Activated CD4-positive, alpha-beta T cell treated with anti-CD3 and anti-CD28 coated beads for 48 hours (primary cell): ENCODE measurements around the gene SLC22A12.
"Not testable (repeated sequence)": the region's sequence is repeated elsewhere in the genome, so short reads cannot be mapped to it uniquely, and the experiment has no call there.

Source experiments
- DNase-seq: peaks from one replicate; pipeline ENCODE4 v3.0.0-alpha.2; 2020

Gene SLC22A12

GRCh38 chr11:64590763-64591221 lies at the start of gene SLC22A12:
Gene SLC22A12 (plus strand): TSS chr11:64591220. CDS start chr11:64591557, 337 bp downstream.
- no peak for DNase-seq

DNA sequence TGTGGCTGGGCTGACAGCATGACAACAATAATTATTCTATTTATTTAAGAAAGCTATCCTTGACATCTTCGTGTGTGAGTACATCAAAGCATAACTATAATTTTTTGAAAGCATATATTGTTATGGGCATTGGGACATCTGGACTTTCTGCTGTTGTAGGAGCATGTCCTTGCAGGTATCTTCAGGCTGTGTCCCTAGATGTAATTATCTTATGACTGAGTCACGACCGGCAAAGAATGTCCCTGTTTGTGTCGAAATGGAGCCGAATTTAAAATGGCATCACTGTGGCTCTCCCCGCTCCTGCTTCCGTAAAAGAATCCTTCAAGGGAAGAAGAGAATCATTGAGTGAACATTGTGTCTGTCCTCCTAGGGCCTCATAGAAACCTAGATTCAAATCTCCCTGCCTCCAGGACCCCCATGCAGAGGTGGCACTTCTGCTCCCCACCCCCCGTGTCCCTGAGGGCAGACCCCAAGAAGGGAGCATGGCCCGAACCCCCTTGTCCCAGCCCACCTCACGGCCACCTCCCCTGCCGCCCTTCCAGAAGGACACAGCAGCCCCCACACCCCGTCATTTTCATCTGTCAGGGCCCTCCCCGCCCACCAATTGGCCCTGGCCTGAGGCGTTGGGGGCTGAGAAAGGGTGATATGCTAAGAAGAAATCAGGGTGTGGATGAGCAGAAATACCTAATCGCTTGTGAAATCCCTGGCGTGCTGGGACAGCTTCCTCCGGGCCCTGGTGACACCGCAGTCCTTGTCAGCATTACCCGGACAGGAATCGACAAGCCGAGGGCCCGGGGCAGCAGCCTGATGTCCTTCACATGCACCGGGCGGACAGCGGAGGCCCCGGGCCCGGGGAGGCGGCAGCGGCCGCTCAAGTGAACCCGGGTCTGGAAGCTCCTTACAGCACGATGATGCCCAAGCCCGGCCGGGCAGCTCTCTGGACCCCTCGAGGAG lies 48.6 kb upstream of the SLC22A12 start:
- no peak for DNase-seq

DNA sequence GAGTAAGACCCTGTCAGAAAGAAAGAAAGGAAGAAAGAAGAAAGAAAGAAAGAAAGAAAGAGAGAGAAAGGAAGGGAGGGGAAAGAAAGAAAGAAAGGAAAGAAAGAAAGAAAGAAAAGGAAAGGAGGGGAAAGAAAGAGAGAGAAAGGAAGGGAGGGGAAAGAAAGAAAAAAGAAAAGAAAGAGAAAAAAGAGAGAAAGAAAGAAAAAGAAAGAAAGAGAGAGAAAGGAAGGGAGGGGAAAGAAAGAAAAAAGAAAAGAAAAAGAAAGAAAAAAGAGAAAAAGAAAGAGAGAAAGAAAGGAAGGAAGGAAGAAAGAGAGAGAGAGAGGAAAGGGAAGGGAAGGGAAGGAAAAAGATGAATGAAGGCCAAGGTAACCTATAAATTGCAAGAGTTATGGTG lies 47.2 kb upstream of the SLC22A12 start:
- DNase-seq: no peak

DNA sequence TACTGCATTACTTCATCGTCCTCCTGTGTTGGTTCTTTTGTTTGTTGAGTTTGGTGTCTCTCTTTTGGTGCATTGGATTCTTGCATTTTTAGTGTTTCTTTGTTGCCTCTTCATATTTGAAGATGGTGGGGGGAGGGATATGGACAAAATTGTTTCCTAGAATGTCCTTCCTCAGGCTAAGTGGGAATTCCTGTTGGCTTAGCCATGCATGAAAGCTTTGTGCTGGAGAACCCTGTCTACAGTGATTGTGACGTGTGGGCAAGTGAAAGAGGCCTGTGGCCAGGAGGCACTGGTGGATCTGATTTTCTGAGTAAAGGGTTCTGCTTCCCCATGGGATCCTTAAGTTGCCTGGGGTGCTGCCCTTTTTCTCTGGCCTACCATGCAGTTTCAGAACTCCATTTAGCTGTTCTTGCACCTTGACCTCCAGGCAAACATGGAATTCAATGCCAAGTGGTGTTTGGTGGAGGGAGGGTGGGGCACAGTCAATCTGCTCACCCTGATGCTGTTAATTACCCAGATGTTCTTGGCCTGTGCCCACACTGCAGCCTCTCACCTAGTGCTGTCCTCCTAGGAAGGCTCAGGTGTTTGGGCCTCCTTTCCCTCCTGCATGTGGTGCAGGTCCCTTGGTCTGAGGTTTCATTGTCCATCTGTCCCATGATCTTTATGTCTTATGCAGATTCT lies 46.3 kb upstream of the SLC22A12 start:
- no peak for DNase-seq

GRCh38 chr11:64545619-64546018 lies 45.4 kb upstream of the SLC22A12 start:
- DNase-seq: no peak

- DNase-seq: no peak
These were observed 44.8 kb upstream of the SLC22A12 start for GRCh38 chr11:64546176-64546575.

DNA sequence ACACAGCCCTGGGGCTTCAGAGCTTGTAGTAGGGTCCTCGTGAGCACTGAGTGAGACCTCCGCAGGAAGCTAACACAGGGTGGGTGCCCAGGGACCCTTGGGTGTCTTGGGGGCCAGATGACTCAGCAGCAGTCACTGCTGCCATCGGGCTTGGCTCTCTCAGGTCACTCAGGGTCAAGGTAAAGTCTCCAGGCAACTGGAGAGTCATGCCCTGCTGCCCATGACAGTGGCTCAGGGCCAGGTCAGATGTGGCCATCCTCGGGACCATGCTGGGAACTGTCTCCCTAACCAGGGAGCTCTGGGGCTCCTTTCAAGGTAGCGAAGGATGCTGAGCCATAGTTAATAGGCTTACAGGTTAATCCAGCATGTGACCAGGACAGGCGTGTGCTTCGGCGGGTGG lies 44.4 kb upstream of the SLC22A12 start:
- no peak for DNase-seq

DNA sequence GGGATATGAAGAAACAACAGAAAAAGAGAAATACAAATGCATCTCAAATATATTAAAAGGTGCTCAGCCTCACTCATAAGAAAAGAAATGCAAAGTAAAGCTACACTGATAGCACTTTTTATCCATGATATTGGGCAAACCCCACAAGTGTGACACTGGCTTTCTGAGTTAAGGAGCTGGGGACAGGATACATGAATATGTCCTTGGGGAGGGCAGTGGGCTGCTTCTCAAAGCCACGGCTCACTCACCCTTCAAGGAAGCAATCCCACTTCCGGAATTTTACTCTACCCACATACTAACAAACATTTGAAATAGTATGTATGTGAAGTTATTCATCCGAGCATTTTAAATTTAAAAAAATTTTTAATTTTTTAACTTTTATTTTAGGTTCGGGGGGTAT lies 41.1 kb upstream of the SLC22A12 start:
- DNase-seq: no peak

DNA sequence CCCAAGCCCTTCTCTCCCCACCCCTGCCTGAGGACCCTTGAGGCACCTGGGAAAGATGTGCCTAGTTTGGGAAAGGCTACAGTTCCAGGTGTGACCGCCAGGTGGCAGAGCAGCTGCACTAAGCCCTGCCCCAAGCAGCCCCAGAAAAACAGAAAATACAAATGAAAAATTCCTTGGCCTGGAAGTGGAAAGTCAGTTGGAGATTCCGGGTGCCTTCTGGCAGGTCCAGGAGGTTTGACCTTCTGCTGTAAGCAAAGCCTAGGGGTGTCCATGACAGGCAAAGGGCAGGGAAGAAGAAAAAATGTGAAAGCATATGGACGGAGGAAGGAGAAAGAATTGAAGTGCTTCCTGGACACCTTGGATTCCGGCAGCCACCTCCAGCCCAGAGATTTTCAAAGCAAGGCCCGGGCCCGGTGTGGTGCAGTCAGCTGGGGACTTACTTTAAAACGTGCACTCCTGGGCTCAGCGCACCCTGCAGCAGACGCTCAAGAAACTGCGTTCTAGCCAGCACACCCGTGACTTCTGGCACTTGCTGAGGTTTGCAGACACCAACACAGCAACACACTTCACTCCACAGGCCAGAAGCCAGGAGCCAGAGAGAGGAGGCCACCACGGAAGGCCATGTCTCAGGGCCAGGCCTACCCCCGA lies 37.3 kb upstream of the SLC22A12 start:
- DNase-seq: peak; percentile 66

- no peak for DNase-seq
These were observed 34.8 kb upstream of the SLC22A12 start for GRCh38 chr11:64556044-64556720.

DNA sequence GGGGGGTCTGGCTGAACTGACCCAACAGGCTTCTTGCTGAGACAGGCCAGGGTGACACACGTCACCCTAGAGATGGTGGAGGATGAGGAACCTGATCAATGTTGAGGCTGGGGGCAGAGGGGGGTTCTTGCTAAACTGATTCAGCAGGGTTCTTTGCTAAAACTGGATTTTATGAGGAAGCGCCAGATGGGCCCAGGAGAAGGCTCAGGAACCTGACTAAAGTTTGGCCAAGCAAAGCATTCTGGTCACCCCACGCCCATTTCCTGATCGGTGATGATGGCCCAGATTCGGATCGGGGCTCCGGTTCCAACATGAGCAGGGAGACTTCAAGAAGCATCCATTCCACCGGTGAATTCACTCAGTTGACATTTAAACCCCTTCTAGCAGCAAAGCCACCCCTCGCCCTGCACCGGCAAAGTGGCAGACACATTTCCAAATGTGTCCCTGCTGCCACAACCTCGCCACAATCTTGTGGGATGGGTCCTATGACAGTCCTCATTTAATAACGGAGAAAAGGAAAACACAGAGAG lies 34.2 kb upstream of the SLC22A12 start:
- DNase-seq: no peak

DNA sequence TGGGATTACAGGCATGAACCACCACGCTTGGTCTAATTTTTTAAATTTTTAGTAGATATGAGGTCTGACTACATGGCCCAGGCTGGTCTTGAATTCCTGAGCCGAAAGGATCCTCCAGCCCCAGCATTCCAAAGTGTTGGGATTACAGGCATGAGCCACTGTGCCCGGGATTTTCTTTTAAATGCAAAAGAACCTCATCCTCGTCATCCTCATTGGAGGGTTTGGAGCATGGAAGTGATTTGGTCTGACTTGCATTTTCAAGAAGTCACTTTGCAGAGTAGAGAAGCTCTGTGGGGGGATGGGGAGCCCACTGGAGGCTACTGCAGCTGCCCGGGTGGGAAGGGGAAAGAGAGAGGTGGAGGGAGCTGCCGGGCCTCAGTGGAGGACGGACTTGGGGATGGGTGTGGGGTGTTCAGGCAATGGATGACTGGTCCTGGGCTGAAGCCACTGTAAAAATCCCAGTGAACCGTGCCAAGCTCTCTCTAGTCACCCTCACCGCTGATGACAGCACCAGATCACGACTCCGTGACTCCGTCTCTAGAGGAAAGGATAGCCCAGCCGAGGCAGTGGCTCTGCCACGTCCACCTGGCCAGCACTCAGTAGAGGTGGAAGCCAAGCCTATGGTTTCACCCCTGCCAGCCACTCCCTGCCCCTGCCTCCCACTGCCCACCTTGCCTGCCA lies 32.8 kb upstream of the SLC22A12 start:
- no peak for DNase-seq

DNA sequence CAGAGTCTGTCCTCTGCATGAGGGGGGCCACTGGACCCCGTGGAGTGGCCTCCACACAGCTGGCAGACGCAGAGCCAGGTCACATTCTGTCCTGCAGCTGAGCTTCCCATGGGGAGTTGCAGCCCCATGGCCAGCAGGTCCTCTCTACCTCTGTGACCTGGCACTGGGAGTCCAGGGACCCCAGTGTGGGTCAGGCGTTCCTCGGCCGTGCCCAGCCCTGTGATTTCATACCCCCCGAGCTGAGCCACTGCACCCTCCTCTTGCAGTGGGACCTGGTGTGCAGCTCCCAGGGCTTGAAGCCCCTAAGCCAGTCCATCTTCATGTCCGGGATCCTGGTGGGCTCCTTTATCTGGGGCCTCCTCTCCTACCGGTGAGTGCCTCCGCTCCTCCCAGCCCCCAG lies 32.2 kb upstream of the SLC22A12 start:
- DNase-seq: no peak

GRCh38 chr11:64559351-64560138 lies 31.5 kb upstream of the SLC22A12 start:
- DNase-seq: no peak

DNA sequence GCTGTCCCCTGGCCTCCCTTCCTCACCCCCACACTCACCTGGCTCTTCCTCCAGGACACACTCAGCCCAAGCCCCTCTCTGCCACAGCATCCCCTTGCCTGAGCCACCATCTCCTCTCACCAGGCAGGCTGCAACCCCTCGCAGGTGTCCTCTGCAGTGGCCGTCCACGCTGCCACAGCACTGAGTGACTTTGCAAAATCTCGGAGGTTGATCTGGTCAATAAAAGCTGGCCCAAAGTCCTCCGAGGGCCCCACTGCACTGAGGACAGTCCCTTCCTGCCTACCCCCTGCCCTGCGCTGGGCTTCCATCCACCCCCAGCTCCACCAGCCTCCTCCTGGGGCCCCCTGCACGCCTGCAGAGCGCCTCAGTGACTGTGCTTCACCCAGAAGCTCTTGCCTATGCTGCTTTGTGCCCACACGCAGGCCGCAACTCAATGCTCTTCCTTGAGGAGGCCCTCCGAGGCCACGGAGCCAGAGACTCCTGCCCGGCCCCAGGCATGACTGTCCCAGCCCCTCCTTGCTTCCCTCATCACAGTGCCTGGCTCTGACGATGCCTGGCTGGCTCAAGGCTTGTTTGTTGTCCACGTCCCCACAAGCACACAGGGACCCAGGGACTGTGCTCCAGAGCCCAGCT lies 30.8 kb upstream of the SLC22A12 start:
- DNase-seq: no peak

DNA sequence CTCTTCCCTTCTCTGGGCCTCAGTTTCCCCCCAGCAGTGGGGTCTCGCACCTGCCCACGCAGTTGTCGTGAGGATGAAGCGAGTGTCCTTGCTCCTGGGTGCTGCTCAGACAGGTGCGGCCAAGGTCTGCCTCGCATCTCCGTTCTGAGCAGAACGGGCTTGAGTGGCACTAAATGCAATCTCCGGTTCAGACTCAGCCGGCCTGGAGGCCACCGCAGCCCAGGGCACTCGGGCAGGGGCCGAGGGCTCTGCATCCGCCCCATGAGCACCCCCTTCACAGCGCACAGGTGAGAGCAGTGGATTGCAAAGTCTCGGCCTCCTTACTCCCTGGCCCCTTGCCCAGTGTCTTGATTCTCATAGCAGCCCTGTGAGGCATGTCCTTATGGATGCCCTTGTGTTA lies 30.1 kb upstream of the SLC22A12 start:
- DNase-seq: no peak

DNA sequence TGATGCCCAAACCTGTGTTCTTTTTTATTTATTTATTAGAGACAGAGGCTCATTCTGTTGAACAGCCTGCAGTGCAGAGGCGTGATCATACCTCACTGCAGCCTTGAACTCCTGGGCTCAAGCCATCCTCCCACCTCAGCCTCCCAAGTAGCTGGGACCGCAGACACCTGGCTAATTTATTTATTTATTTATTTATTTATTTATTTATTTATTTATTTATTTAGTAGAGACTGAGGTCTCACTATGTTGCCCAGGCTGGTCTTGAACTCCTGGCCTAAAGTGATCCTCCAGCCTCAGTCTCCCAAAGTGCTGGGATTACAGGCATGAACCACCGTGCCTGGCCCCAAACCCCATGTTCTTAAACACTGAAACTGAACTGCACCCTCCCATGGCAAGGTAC lies 29.6 kb upstream of the SLC22A12 start:
- DNase-seq: not testable (repeated sequence)

DNA sequence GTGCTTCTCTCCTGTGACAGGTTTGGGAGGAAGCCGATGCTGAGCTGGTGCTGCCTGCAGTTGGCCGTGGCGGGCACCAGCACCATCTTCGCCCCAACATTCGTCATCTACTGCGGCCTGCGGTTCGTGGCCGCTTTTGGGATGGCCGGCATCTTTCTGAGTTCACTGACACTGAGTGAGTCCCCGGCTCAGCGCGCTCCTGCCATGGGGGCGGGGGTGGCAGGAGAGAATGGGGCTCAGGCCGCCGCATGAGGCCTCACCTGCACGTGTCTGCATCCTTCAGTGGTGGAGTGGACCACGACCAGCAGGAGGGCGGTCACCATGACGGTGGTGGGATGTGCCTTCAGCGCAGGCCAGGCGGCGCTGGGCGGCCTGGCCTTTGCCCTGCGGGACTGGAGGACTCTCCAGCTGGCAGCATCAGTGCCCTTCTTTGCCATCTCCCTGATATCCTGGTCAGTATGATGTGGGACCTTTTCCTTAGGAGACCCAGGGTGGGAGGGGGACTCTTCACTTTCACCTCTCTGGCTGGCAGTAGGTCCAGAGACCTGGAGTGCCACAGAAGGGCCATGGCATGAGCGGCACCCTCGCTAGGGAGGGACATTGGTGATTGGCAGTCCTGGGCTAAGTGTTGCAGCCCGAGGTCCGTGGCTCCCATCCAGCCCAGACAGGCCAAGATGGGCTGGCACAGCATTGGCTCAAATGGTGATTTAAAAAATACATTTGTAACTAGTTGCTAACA lies 28.9 kb upstream of the SLC22A12 start:
- DNase-seq: no peak

- DNase-seq: no peak
These were observed 28.2 kb upstream of the SLC22A12 start for GRCh38 chr11:64562723-64563351.
